Keratinocyte (primary cell): ENCODE data around the gene PRR20A.
"Not testable (repeated sequence)": the region's sequence is repeated elsewhere in the genome, so short reads cannot be mapped to it uniquely, and the experiment has no call there.

Experiments
- CTCF ChIP-seq, 3 experiments: IDR thresholded peaks in 1 of 3; conservative IDR thresholded peaks in 1 of 3; optimal IDR thresholded peaks in 1 of 3; 2 replicates in 2 of 3; 3 replicates in 1 of 3; pipeline versions ENCODE3 to v1.5.1; 2011; ENCODE audit warnings: low read length in 3 of 3, mild to moderate bottlenecking in 3 of 3, moderate library complexity in 2 of 3, control low read depth in 1 of 3, inconsistent platforms in 1 of 3; ENCODE audit not compliant: insufficient read depth in 2 of 3; ENCODE audit errors: extremely low read depth in 1 of 3
- EZH2 ChIP-seq: IDR thresholded peaks from one replicate; pipeline ENCODE4 v1.6.1; 2012; ENCODE audit warnings: inconsistent platforms, mild to moderate bottlenecking, low read length, moderate library complexity

- not testable (repeated sequence) for TF ChIP-seq CTCF (optimal IDR thresholded peaks at IDR 0.05 in 1 of 3, IDR thresholded peaks at IDR 0.05 in 1 of 3, conservative IDR thresholded peaks at IDR 0.05 in 1 of 3; ENCODE audit: extremely low read depth in 1 of 3, insufficient read depth in 2 of 3, low read length in 3 of 3); EZH2
These were observed 6.5 kb downstream of the PRR20A start, which contains the start of gene PRR20B for GRCh38 chr13:57147188-57147587.
